NCI-H1092 (cell line): Measurements from ENCODE around the gene ZNF148.
A peak's percentile ranks its signal among the peaks of the same experiment; 100 is the strongest.

Source experiments
- DNase-seq: peaks from one replicate; lab custom pipeline; 2025; lab: John Stamatoyannopoulos, UW

Gene ZNF148

GRCh38 chr3:125326957-125327356 lies 48.2 kb downstream of the ZNF148 start:
- no peak for DNase-seq

- DNase-seq: no peak
Observed at GRCh38 chr3:125325746-125326145, 49.4 kb downstream of the ZNF148 start.

- DNase-seq: no peak
Observed at GRCh38 chr3:125324341-125324740, 50.8 kb downstream of the ZNF148 start.

GRCh38 chr3:125322917-125323316 lies 52.2 kb downstream of the ZNF148 start:
- no peak for DNase-seq

GRCh38 chr3:125322166-125322565 lies 53.0 kb downstream of the ZNF148 start:
- DNase-seq: peak; percentile 5

GRCh38 chr3:125319765-125320164 lies 55.4 kb downstream of the ZNF148 start:
- DNase-seq: no peak

GRCh38 chr3:125318871-125319270 lies 56.3 kb downstream of the ZNF148 start:
- no peak for DNase-seq

- DNase-seq: no peak
Observed at GRCh38 chr3:125318167-125318865, 56.8 kb downstream of the ZNF148 start.

- no peak for DNase-seq
Observed at GRCh38 chr3:125317761-125318160, 57.4 kb downstream of the ZNF148 start.

- DNase-seq: no peak
Observed at GRCh38 chr3:125316949-125317348, 58.2 kb downstream of the ZNF148 start.

- DNase-seq: no peak
Observed at GRCh38 chr3:125316246-125316645, 58.9 kb downstream of the ZNF148 start.

- no peak for DNase-seq
Observed at GRCh38 chr3:125313060-125313635, 62.0 kb downstream of the ZNF148 start.

- DNase-seq: no peak
Observed at GRCh38 chr3:125310623-125311081, 64.5 kb downstream of the ZNF148 start.

- DNase-seq: no peak
Observed at GRCh38 chr3:125309476-125309875, 65.6 kb downstream of the ZNF148 start.

GRCh38 chr3:125306620-125307019 lies 68.5 kb downstream of the ZNF148 start:
- DNase-seq: no peak

- DNase-seq: no peak
Observed at GRCh38 chr3:125302932-125303331, 72.2 kb downstream of the ZNF148 start.

GRCh38 chr3:125300416-125300815 lies 74.7 kb downstream of the ZNF148 start:
- DNase-seq: no peak

GRCh38 chr3:125294411-125294810 lies 80.7 kb downstream of the ZNF148 start:
- no peak for DNase-seq

- no peak for DNase-seq
Observed at GRCh38 chr3:125292015-125292414, 83.1 kb downstream of the ZNF148 start.

GRCh38 chr3:125289429-125289981 lies 85.6 kb downstream of the ZNF148 start:
- no peak for DNase-seq

- no peak for DNase-seq
Observed at GRCh38 chr3:125287248-125287647, 87.9 kb downstream of the ZNF148 start.

- no peak for DNase-seq
Observed at GRCh38 chr3:125281381-125281780, 93.7 kb downstream of the ZNF148 start.

- no peak for DNase-seq
Observed at GRCh38 chr3:125280668-125281361, 94.3 kb downstream of the ZNF148 start.
